B cell (primary cell): ENCODE results near the gene CLASP1. TPM values are rescaled to one million over a fixed set of nuclear protein-coding genes. Genes with fewer than 3 reads are reported as not detected.

Source experiments
- ATAC-seq: fragments of 200-7000 bp; cut with Tn5 transposase; one replicate; pipeline ENCODE4 v1.10.0; 2021; ENCODE audit warnings: low read depth, mild to moderate bottlenecking, moderate number of reproducible peaks, moderate library complexity
- CTCF ChIA-PET: fragments of 350-600 bp; sonication (Branson Sonifier 250); formaldehyde crosslinking; loops from one replicate; lab custom pipeline; 2021; ENCODE audit warnings: antibody characterized with exemption, inconsistent platforms; lab: Charles Lee
- POLR2A ChIA-PET: fragments of 350-600 bp; sonication (Branson Sonifier 250); formaldehyde crosslinking; loops from one replicate; lab custom pipeline; 2021; ENCODE audit warnings: antibody characterized with exemption; lab: Charles Lee
- DNase-seq: peaks from one replicate; pipeline ENCODE4 v3.0.0; 2013
- H2AFZ ChIP-seq: 2 replicates; pipeline ENCODE4 v1.6.1; 2012; ENCODE audit warnings: mild to moderate bottlenecking, low read depth, low read length; ENCODE audit not compliant: insufficient read depth, poor library complexity, severe bottlenecking
- H3K27ac ChIP-seq, 2 donors: 1 replicate in 1 of 2; 2 replicates in 1 of 2; pipeline ENCODE4 v1.5.1; 2012 to 2013; ENCODE audit warnings: low read length in 2 of 2, mild to moderate bottlenecking in 2 of 2, moderate library complexity in 1 of 2
- H3K27me3 ChIP-seq, 4 experiments: fragments of 200-600 bp in 1 of 4; sonication (generic) in 1 of 4; replicated peaks in 1 of 4; 1 replicate in 2 of 4; 2 replicates in 2 of 4; pipeline versions ENCODE4 v1.6.1 to v1.7.0; 2013 to 2016; ENCODE audit warnings: low read length in 3 of 4, mild to moderate bottlenecking in 2 of 4, mixed read lengths in 1 of 4, moderate library complexity in 1 of 4; ENCODE audit not compliant: insufficient read depth in 4 of 4, control insufficient read depth in 3 of 4; ENCODE audit errors: control extremely low read depth in 1 of 4
- H3K36me3 ChIP-seq, 2 experiments: replicated peaks in 1 of 2; 1 replicate in 1 of 2; 2 replicates in 1 of 2; pipeline versions ENCODE4 v1.6.1 to v1.7.1; 2013; ENCODE audit warnings: low read length in 1 of 2; ENCODE audit not compliant: insufficient read depth in 2 of 2, control insufficient read depth in 1 of 2; ENCODE audit errors: control extremely low read depth in 1 of 2, extremely low read depth in 1 of 2
- H3K4me1 ChIP-seq, 2 donors: fragments of 200-600 bp in 1 of 2; sonication (generic) in 1 of 2; 1 replicate in 1 of 2; 2 replicates in 1 of 2; pipeline versions ENCODE4 v1.5.1 to v1.6.1; 2013 to 2017; ENCODE audit warnings: low read length in 2 of 2; ENCODE audit not compliant: control insufficient read depth in 2 of 2, insufficient read depth in 2 of 2
- H3K4me2 ChIP-seq: replicated peaks from 2 replicates; pipeline ENCODE3; 2012; ENCODE audit warnings: mild to moderate bottlenecking, low read depth, low read length; ENCODE audit not compliant: poor library complexity, severe bottlenecking
- H3K4me3 ChIP-seq, 5 experiments: fragments of 200-600 bp in 1 of 5; sonication (generic) in 1 of 5; 1 replicate in 3 of 5; 2 replicates in 2 of 5; pipeline versions ENCODE4 v1.5.1 to v1.7.0; 2011 to 2016; ENCODE audit warnings: low read length in 4 of 5, mild to moderate bottlenecking in 4 of 5, low read depth in 2 of 5, control low read depth in 1 of 5, moderate library complexity in 1 of 5; ENCODE audit not compliant: insufficient read depth in 1 of 5; ENCODE audit errors: control extremely low read depth in 1 of 5, extremely low read depth in 1 of 5
- H3K79me2 ChIP-seq: fragments of 200-600 bp; sonication (generic); one replicate; pipeline ENCODE4 v1.6.0; 2016; ENCODE audit warnings: low read length; ENCODE audit not compliant: control insufficient read depth, insufficient read depth
- H3K9ac ChIP-seq: fragments of 200-600 bp; sonication (generic); 2 replicates; pipeline ENCODE4 v1.6.1; 2017; ENCODE audit warnings: mild to moderate bottlenecking, low read length, moderate library complexity
- H3K9me3 ChIP-seq, 3 donors: one replicate each; pipeline versions ENCODE4 v1.6.1 to v1.7.1; 2013; ENCODE audit warnings: low read length in 2 of 3; ENCODE audit not compliant: control insufficient read depth in 2 of 3, insufficient read depth in 1 of 3; ENCODE audit errors: control extremely low read depth in 1 of 3
- H4K20me1 ChIP-seq: 2 replicates; pipeline ENCODE4 v1.6.0; 2012; ENCODE audit warnings: mild to moderate bottlenecking, low read length; ENCODE audit not compliant: insufficient read depth, control insufficient read depth, poor library complexity, severe bottlenecking
- H3K27ac Mint-ChIP-seq: one replicate; pipeline ENCODE4 v1.8.0; 2021; ENCODE audit warnings: mixed read lengths
- H3K27me3 Mint-ChIP-seq: one replicate; pipeline ENCODE4 v1.8.0; 2021; ENCODE audit warnings: mixed read lengths
- H3K4me1 Mint-ChIP-seq: one replicate; pipeline ENCODE4 v1.8.0; 2021; ENCODE audit warnings: mixed read lengths
- H3K4me3 Mint-ChIP-seq: one replicate; pipeline ENCODE4 v1.8.0; 2021; ENCODE audit warnings: mixed read lengths
- H3K9me3 Mint-ChIP-seq: one replicate; pipeline ENCODE4 v1.8.0; 2022; ENCODE audit warnings: mixed read lengths; ENCODE audit not compliant: insufficient read depth
- CTCF ChIP-seq: fragments of 200-600 bp; IDR thresholded peaks from one replicate; pipeline ENCODE4 v1.8.0; 2022; ENCODE audit warnings: antibody characterized with exemption, mild to moderate bottlenecking
- EZH2 ChIP-seq: IDR thresholded peaks from 2 replicates; pipeline ENCODE4 v1.6.1; 2012; ENCODE audit warnings: borderline replicate concordance, low read depth, mild to moderate bottlenecking, moderate library complexity, low read length; ENCODE audit not compliant: insufficient read depth, poor library complexity, severe bottlenecking
- WGBS: methylation state at CpG from one replicate; pipeline ENCODE4 v1.1.5; 2013; ENCODE audit warnings: missing lambda C conversion rate; ENCODE audit not compliant: insufficient coverage; 5-methylcytosine and 5-hydroxymethylcytosine counted together
- intact Hi-C: fragments of 100-400 bp; cut with micrococcal nuclease; formaldehyde crosslinking; loops from one replicate; pipeline ENCODE4 v1.10.0; 2022
- polyA plus RNA-seq: library from polyadenylated mRNA; depleted of rRNA; stranded (reverse); fragments of >200 nt; gene quantifications from 2 replicates; pipeline ENCODE4 v1.2.3, GENCODE V29; 2012
- total RNA-seq, 2 donors: library from RNA; stranded (reverse); fragments of 120-200 nt in 1 of 2; gene quantifications; 1 replicate in 1 of 2; 2 replicates in 1 of 2; pipeline versions ENCODE4 v1.2.3 to v1.2.4, GENCODE V29; 2013 to 2022

The CLASP1 gene
- total and polyA plus RNA-seq, 2 donors (not counting 1 experiment from before 2014, with no cell fraction given): 8.7 to 88.0 TPM

DNA sequence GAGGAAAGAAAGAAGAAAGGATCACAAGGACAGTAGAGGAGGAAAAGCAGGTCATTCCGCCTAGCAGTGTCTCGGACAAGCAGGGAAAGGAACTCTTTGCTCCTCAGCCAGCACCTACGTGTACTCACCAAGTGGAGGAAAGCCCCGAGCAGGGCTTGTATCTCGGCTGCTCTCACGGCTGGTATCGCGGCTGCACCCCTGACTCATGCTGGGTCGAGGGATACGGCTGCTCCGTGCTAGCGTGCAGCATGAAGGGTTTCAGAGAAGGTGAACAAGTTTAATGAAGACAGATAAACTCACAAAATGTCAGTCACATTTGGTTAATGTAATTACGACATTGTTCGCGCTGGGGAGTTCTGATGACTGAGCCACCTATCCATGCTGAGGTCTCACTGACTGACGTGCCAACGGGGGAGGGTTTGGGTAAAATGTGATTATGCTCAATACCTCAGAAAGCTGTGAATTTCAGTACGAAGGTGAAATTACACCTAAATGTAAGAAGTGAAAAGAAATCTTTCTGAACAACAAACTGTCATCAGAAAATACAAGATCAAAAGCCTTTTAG lies 230.7 kb downstream of the CLASP1 start:
- CTCF ChIA-PET: interaction anchor here (0.5 to 1.2 kb wide), 2 partner anchors 16 to 18 kb away, joined by 3 to 4 read pairs; no protein-coding TSS in a partner anchor
- POLR2A ChIA-PET: no interaction called here
- no peak for DNase-seq
- no peak overlapping the region for H3K4me3 Mint-ChIP-seq
- Histone ChIP-seq H3K27ac (no peak overlapping the region), H3K36me3 (peaks cover 0 to 32% of the 10 kb centered on the region in 2 experiments), H3K9me3 (no peaks in the 10 kb centered on the region), H3K27me3 (no peaks in the 10 kb centered on the region), H4K20me1 (no peaks in the 10 kb centered on the region), H3K79me2 (no peaks in the 10 kb centered on the region), H2AFZ (no peak overlapping the region), H3K4me1 (no peaks in the 10 kb centered on the region), H3K4me2 (no peak overlapping the region), H3K9ac (no peak overlapping the region), H3K4me3 (no peak overlapping the region)
- H3K4me1 Mint-ChIP-seq: no peaks in the 10 kb centered on the region
- no peaks in the 10 kb centered on the region for H3K27me3 Mint-ChIP-seq
- no peak overlapping the region for H3K27ac Mint-ChIP-seq
- no peaks in the 10 kb centered on the region for H3K9me3 Mint-ChIP-seq
- intact Hi-C loops: no loop called here
- WGBS: 100% methylated on average over 13 of the region's 18 CpGs
- TF ChIP-seq CTCF: no peak
- TF ChIP-seq EZH2: no peak
- ATAC-seq: no peak

GRCh38 chr2:121417826-121418225 lies 231.4 kb downstream of the CLASP1 start:
- CTCF ChIA-PET: no interaction called here
- DNase-seq (no peak), ATAC-seq (no peak)
- H3K27me3 Mint-ChIP-seq: no peaks in the 10 kb centered on the region
- Histone ChIP-seq H2AFZ (no peak overlapping the region), H3K9me3 (no peaks in the 10 kb centered on the region), H3K4me3 (no peak overlapping the region), H4K20me1 (no peaks in the 10 kb centered on the region), H3K4me2 (no peak overlapping the region), H3K27ac (no peak overlapping the region), H3K36me3 (peaks cover 0 to 31% of the 10 kb centered on the region in 2 experiments), H3K9ac (no peak overlapping the region), H3K27me3 (no peaks in the 10 kb centered on the region), H3K79me2 (no peaks in the 10 kb centered on the region), H3K4me1 (no peaks in the 10 kb centered on the region)
- H3K27ac Mint-ChIP-seq: no peak overlapping the region
- POLR2A ChIA-PET: no interaction called here
- WGBS: no CpG with 5 or more reads among the region's 4 CpGs
- no peaks in the 10 kb centered on the region for H3K9me3 Mint-ChIP-seq
- no peak overlapping the region for H3K4me3 Mint-ChIP-seq
- intact Hi-C loops: no loop called here
- TF ChIP-seq CTCF (no peak), EZH2 (no peak)
- H3K4me1 Mint-ChIP-seq: no peaks in the 10 kb centered on the region
